Testis (tissue), 2 donors: Measurements from ENCODE around the gene CBX8.

Experiments used
- CTCF ChIP-seq, 3 experiments: fragments of 450-650 bp in 2 of 3; fragments of 200-600 bp in 1 of 3; sonication (generic) in 1 of 3; IDR thresholded peaks; one replicate each; pipeline ENCODE4 v1.5.1; 2016 to 2019; ENCODE audit warnings: antibody characterized with exemption in 3 of 3, mild to moderate bottlenecking in 2 of 3, moderate library complexity in 1 of 3
- POLR2A ChIP-seq: fragments of 450-650 bp; IDR thresholded peaks from one replicate; pipeline ENCODE4 v1.6.1; 2017; ENCODE audit warnings: antibody characterized with exemption, mild to moderate bottlenecking, moderate library complexity

- TF ChIP-seq CTCF (IDR thresholded peaks at IDR 0.05) = no peak
- TF ChIP-seq POLR2A = no peak
Measured at GRCh38 chr17:79795795-79796443, 958 bp downstream of the CBX8 start.
